GM19467 (cell line): ENCODE data around the gene ETS1.

Experiments used
- ATAC-seq: cut with Tn5 transposase; IDR thresholded peaks from one replicate; pipeline ENCODE4 v1.9.1; 2021; ENCODE audit warnings: mild to moderate bottlenecking, moderate library complexity; ENCODE audit not compliant: unreplicated experiment

Gene ETS1

DNA sequence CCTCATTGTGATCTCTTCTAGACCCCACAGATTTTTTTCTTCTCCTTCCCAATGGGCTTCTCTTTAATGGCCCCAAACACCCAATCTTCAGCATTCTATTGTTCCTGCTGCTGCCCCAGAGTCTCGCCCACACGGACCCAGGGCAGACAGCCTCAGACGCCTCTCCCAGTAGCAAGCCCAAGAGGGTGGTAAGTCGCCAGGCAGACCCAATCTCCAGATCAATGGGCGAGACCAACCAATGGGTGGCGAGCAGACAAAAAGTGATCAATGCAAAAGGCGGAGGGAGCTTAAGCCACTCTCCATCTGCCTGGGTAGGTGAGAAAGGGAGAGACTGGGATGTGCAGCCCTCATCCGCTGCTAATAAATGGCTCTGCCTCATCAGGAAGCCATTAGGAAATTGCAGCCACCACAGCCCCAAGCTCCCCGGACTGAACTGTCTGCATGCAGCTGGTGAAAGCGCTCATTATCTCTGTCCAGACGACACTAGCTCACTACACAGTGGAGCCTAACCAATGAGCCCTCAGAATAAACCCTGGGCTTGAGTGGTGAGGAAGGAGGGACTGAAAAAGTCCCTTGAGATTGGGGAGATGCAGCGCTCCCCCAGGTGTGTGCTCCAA, 81.8 kb downstream of the ETS1 start:
- ATAC-seq = no peak

DNA sequence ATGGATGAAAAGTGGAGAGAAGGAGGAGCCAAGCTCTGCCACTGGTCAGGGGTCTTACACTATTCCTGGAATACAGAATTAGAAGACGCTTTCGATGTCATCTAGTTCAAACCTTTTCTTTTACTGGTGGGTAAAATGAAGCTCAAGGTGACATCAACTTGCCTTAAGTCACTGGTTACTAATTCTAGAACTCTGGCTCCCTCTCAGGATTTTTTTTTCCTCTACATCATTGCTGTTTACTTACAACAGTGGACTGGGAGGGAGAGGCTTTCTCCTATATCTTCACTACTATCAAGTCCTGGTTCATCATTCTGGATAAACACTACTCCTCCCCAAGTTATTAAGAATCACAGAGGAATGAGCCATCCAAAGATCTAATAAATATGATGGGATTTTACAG, 82.9 kb downstream of the ETS1 start:
- no peak for ATAC-seq

DNA sequence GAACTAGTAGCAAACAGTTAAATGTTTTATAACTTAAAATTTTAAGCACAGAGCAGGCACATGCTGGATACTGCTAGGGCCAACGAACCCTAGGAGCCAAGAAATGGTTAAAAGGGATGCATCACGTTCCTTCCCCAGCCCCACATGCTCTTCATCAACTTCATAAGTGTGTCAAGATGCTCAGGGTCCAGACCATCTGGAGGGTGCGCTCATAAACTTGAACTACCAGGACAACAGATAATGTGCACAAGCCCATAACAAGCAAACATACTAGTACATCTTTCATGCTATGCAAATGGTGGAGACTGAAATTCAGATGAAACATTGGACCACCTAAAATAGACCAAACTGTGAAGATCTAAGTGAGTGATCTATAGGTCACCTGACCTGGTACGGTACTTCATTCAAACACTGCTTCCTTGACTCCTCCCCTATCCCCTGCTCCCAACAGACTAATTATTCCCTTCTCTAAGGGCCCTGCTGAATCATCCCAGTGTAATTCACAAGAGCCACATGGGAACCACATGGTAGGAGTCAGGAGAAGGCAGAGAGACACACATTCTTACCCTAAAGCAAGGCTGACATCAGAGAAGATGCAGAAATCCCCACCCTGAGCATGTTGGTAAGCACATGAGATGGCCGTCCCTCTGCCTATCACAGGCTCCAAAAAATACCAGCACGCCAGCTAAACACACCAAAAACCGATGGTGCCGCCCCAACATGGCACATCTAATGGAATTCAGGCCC, 83.9 kb downstream of the ETS1 start:
- no peak for ATAC-seq

DNA sequence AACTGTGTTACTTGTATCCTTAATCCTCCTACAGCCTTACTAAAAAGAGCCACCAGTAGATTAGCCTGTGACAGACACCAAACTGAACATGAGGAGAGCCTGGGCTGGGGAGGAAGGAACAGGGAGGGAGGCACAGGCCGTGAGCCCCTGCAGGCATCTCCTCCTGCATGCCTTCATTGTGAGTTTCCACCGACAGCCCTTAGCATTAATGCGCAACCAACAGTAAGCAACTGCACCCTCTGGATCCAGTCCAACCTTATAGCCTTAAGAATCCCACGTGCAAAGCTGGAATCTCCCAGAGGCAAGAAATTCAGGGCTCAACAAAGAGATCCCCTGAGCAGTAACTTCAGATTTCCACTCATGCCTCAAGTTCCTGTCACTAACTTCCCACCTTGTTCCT, 84.6 kb downstream of the ETS1 start:
- ATAC-seq = no peak

DNA sequence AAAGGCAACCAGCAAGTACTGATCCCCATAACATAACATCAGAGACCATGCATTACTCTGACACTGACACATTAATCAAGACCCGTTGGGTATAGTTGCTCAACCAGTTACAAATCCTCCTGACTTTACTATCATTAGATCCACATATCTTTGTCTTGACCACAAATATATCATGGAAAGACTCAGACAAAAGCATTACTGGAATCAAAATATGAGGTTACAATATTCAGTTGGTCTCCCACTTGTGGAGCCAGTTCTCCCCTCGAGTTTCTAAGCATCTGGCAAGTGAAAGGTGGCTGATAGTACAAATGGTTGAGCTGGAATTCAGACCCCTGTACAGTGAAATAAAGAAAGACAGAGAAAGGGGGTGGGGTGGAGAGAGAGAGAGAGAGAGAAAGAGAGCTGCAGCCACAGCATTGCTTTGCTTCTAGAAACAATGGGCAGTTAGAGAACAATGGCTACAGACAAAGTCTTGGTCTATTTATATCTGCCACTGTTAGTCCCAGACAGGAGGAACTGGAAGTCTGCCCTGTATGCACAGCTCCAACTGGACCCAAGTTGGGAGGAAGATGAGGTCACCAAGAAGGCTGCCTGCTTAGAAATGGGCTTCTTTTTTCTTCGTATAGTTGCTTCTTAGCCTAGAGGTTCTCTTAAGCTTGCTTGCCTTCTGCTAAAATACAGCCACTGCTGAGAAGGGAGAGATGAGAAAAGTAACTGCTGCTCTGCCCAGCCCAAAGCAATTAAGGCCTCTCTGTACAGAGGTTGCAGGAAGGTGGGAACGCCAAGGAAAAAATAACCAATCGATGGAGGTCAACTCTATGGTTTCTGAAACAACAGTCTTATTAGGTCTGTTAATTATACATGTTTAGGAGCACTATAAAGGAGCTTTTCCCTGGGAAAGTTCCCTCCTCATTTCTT, 85.5 kb downstream of the ETS1 start:
- ATAC-seq = no peak

DNA sequence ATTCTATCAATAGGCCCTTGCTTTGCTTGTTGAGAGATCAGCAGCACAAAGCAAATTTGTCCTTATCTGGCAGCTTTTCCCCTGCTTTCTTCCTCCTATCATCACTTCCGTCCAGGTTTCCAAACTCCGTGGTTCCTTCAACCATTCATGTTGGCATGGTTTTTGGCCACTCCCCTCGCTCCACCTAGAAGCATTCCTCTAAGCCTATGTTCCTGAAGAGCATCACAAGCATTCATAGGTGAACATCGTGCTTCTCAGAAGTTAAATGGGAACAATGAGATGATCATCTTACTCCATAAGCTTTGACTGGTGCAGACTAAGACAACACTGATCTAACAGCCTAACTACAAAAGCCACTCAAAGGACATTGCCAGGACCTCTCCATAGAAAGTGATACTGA, 86.3 kb downstream of the ETS1 start:
- no peak for ATAC-seq

DNA sequence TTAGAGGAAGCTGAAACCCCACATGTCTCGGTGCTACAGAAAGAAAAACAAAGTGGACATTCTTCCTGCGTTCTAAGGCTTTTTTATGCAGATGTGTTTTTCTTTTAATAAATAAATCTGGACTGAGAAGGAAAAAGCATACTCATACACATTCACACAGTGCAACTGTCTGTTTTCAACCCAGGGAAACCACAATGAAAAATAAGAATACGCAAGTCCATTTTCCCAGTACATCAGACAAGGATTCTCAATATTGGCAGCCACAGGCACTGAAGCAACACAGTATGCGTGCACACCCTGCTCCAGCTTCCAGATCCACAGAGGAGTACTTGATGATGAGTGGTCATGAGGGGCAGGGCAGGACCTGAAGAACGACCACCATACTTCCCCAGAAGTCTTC, 86.9 kb downstream of the ETS1 start:
- no peak for ATAC-seq

DNA sequence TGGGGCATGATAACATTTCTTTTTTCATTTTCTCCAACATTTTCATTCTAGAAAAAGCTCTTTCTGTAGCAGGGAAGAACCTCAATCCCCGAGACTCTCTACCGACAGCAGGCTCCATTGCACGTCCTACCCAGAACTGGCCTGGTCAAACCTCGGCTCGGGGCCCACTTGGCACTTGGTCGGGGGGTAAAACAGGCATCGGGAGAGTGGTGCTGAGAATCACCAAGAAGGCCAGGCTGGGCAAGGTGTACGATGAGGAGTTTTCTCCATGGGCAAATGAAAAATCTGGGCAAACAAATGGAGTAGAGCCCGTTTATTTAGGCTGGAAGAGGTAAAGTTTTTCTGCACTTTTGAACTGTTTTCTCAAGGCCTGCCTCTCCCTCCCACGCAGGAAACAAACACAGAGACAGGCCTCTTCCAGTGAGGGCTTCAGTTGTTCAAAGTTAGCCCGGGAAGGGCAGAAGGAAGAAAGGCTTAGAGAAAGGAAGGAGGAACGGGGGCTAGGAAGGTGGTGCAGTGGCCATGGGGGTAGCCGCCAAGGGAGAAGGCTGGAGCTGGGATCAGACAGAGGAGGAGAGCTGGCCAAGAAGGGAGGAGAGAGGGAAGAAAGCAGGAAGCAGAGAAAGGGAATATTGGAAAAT, 87.6 kb downstream of the ETS1 start:
- ATAC-seq = no peak

DNA sequence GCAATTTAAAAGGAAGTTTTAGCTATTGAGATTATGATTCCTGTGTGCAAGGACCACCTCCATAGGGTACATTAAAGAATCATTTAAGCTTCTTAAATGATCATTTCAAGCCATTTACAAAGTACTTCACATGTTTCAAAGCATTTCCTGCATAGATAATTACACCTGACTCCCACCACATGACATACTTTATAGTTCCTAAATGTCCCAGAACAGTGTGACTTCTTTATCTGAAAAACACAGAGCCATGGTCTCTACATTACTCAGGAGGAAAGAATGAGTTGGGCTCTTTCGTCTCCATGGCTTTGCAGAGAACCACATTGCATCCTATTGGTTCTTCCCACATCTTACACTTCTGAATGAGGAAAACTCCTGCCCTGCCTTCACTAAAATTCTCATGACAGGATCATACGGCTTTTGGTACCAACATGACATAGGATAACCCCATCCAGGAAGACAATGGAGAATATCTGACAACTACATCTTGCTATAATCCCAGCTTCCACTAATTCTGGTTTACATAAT, 88.6 kb downstream of the ETS1 start:
- no peak for ATAC-seq

DNA sequence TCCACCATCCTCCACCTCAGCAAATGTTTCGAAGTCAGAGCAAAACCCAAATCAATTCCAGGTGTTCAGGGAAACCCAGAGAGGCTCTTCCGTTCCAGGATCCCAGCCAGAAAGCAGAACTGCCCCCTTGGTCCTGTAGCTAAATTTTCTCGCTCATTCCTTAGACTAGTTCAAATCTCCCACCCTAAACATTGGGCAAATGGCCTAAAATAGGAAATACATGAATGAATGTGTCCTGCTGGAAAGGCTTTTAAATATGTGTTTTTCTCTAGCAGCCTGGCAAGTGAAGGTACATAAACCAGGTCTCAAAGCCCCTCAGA, 89.6 kb downstream of the ETS1 start:
- ATAC-seq = no peak

DNA sequence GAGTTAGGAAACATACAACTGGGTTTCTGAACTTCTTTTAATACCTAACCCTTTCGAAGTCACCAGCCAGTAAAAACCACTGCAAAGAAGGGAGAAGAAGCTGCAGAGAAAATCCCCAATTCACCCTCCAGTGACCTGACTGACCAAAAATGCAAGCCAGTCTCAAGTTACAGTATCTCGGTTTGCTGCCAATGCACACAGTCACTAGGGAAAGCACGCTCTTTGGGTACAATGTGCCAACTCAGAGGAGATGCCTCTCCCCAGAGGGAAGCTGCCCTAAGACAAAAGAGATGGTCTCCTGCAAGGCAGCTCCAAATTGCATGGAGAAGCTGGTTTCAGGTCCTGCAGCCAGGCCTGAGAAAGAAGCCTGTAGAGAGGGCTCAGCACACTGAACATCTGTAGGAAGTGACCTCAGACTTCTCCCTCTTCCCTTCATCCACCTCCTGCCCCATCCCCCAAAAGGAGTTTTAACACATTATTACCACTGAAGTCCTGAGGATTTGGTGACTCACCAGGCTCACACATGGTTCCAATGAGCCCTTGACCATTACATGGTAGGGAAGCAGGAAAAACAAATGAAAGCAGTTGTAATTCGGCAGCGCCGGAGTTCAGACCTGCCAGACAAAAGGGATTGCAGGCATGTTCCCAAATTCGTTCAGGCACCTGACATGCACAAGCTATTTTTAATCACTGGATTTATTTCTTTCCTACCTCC, 90.1 kb downstream of the ETS1 start:
- ATAC-seq = peak; percentile 68

DNA sequence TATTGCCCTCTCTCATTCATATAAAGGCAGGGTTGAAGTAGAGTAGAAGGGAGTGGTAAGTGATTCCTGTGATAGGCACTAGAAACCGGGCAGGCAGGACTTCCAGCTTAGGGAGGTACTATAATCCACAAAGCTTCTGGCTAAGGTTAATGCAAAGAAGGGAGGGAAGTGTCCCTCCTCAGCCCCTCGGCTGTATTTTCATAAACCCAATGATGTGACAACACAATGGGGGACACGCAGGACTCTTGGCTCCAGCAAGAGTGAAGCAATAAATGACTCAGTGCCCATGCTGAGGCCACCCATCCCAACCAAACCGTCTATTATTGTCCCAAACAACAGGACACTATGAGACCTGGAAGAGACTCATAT, 90.7 kb downstream of the ETS1 start:
- no peak for ATAC-seq

DNA sequence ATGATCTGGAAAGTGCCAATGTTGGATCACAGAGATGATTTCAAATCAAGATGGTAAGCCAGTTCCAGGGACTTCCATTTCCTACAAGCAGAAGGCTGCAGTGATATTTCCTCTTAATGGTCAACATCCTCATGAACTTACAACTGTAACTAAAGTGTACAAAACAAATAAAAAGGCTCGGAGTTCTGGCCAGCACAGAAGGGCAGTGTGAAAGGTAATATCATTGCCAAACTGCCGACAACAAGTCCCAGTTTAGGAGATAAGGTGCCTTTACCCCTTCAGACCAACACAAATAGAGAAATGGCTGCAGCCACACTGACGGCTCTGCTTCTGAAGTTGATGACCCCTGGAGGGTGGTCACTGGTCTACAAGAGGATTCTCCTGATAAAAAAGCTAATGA, 91.1 kb downstream of the ETS1 start:
- no peak for ATAC-seq

DNA sequence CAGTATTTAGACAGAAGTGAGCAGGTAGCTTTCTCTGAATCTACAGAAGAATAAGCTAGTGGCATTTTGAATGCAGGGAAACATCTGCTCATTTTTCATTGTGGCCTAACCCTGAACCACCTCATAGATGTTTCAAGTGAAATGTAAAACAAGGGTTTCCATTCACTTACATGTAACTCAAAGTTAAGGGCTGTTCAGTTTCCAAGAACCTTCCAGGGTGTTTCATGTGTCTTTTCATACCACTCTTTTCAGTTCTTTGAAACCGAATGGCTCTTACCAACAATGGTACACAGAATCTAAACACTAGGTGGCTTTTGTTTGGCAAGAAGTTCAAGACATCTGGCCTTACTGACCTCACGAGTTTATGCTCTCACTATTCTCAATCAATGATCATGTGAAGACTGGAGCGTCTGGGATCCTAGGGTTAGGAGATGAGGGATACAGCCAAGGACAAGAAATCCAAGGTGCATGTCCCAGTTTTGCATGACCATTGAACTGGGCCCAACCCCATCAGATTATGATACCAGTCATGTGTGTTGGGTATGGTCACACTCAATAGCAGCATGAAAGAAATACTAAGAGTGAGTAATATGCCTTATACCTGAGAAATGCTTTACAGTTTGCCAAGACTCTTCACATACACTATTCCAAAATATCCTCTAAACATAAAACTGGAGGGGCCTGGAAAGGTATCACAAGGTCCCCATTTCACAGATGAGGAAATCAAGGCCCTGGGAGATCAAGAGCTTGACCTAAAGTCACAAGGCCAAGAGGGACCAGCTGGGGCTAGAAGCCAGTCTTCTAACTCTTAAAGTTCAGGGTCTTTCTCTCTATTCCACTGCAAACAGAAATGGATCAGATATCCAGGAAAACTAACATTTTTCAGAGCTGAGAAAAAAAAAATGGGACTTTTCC, 92.7 kb downstream of the ETS1 start:
- ATAC-seq = no peak

DNA sequence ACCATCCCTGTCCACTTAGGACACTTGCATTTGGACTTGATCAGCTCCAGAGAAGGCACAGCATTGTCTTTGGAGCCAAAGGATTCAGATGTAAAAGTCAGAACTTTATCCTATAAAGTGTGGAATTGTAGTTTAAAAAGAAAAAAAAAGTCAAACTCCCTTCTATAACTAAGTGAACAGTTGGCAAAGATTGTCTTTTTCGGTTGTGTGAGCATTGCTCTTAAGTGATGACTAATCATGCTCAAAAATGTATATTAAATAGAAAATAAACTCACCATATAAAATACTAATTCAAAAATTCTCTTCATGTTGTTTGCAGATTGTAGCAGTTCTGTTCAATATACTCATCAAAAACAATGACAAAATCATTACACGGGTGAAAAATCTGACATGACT, 93.8 kb downstream of the ETS1 start:
- ATAC-seq = no peak

DNA sequence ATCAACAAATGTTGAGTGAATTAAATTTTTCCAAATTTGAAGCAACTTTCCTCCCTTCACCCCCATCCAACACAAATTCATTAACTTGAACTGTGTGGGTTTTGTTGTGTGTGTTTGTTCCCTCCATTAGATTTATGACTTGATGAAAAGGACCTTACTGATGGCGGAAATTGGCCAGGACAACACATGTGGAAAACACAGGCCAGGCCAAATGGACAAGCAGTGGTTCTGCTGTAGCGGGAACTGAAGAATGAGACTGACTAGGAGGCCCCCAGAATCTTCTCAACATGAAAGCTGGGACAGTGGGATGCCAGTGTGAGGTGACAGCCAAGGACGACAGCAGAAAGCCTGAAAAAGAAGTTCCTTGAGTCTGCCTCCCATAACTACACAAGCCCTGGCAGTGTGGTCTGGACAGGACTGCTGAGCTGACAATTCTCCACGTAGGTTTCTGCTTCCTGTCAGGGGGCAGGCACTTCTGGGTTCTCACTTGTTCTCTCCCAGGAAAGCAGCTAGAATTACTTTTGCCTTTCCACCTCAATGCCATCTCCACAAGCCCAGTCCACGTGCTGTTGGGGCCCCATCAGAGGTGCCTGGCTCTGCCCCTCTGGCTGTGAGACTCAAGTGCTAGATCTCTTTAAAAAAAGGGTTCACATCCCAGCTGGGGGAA, 94.3 kb downstream of the ETS1 start:
- ATAC-seq = no peak

DNA sequence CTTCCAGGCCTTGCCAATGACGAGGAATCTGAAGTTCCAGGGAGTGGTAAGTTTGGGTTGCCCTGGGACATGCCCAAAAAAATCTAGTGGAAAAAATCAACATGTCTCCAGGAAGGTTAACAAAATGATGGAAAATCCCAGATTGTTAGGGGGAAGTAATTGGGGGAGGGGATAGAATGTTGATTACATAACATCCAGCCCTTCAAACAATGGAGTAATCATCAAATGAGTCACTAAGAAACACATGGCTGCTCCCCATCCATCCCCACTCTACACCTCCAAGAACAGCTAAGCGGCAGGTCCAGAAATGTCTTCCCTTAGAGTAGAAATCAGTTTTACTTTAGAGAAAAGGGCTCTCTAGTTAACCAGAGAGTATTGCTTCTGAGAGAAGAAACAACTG, 94.9 kb downstream of the ETS1 start:
- ATAC-seq = no peak

DNA sequence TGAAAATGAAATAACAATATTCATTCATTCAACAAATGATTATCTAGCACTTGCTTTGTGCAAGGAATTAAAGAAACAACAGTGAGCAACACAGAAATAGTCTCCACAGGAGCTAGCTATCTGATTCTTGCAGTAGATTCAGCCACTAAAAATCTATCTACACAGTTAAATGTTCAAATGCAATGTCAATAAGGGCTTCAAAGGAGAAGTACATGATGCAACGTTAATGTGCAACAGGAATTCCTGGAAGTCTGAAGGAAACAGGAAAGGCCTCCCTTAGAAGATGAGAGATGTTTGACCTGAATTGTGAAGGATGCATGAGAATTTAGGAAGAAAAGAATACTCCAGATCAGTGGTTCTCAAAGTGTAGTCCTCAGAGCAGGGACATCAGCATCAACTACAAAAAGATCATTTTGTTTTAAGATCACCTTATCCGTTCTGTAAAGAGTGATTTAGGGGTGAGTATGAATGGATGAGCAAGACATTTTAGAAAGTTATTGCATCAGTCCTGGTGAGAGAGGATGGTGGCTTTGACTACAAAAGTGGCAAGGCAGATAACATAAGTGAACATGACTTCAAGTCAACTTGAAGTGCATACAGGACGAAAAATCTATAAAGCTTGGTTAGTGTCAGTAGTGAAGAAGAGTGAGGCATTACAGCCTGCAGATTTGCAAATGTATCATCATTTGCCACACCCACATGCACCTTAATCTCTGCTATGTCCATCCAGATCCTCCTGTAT, 96.0 kb downstream of the ETS1 start:
- no peak for ATAC-seq
